A549 (cell line): ENCODE data around the gene NRXN3. TPM values are rescaled to one million over a fixed set of nuclear protein-coding genes. Genes with fewer than 3 reads are reported as not detected.

Experiments used
- ATAC-seq, 2 experiments: fragments of 200-7000 bp in 1 of 2; fragments of >200 bp in 1 of 2; cut with Nextera tagmentation in 1 of 2; cut with Tn5 transposase in 1 of 2; 3 replicates each; pipeline versions ENCODE4 v1.8.0 to v1.9.1; 2018 to 2020; ENCODE audit warnings: mild to moderate bottlenecking in 1 of 2, moderate library complexity in 1 of 2
- CTCF ChIA-PET: fragments of 300-600 bp; sonication (Branson Sonifier 250); formaldehyde crosslinking; extraction: SDS; loops from one replicate; lab custom pipeline; 2021; ENCODE audit warnings: antibody characterized with exemption, inconsistent platforms; lab: Yijun Ruan, JAX
- POLR2A ChIA-PET: fragments of 350-600 bp; formaldehyde crosslinking; extraction: SDS; loops from one replicate; lab custom pipeline; 2021; ENCODE audit warnings: antibody characterized with exemption, inconsistent platforms; lab: Yijun Ruan, JAX
- DNase-seq, 2 experiments: peaks; one replicate each; pipeline versions ENCODE4 v3.0.0 to v3.0.0-alpha.2; 2011 to 2016; ENCODE audit warnings: low read depth in 1 of 2, low spot score in 1 of 2
- FAIRE-seq: peaks from 2 replicates; lab custom pipeline; 2011; peaks lifted over from hg19 to GRCh38; lab: Jason Lieb, UNC
- H3K27ac ChIP-seq, 2 experiments: fragments of >200 bp; sonication (Bioruptor Twin); formaldehyde crosslinking; 3 replicates each; pipeline ENCODE4 v1.5.1; 2016 to 2017
- H3K4me1 ChIP-seq: fragments of >200 bp; sonication (Bioruptor Twin); formaldehyde crosslinking; 3 replicates; pipeline ENCODE4 v1.6.1; 2016
- H3K4me2 ChIP-seq: fragments of >200 bp; sonication (Bioruptor Twin); formaldehyde crosslinking; 3 replicates; pipeline ENCODE4 v1.6.1; 2016
- H3K4me3 ChIP-seq: fragments of >200 bp; sonication (Bioruptor Twin); formaldehyde crosslinking; 3 replicates; pipeline ENCODE4 v1.5.1; 2016
- H3K9me3 ChIP-seq: fragments of >200 bp; sonication (Bioruptor Twin); formaldehyde crosslinking; 3 replicates; pipeline ENCODE4 v1.6.1; 2016
- ATOH8 ChIP-seq: fragments of 250-450 bp; sonication (Bioruptor Pico); IDR thresholded peaks from 2 replicates; pipeline ENCODE4 v1.5.0; 2020; ENCODE audit warnings: low read depth, mild to moderate bottlenecking, moderate library complexity
- BCL3 ChIP-seq: fragments of >200 bp; sonication (Bioruptor Twin); formaldehyde crosslinking; IDR thresholded peaks from 3 replicates; pipeline ENCODE4 v1.6.1; 2016
- CBX2 ChIP-seq: fragments of 200-600 bp; sonication (generic); IDR thresholded peaks from 2 replicates; pipeline ENCODE4 v1.6.1; 2016; ENCODE audit warnings: low read depth, mild to moderate bottlenecking, borderline replicate concordance
- CBX8 ChIP-seq: fragments of 200-600 bp; sonication (generic); IDR thresholded peaks from 2 replicates; pipeline ENCODE4 v1.6.1; 2016
- CEBPB ChIP-seq, 2 experiments: fragments of >200 bp in 1 of 2; sonication (Bioruptor Twin) in 1 of 2; formaldehyde crosslinking in 1 of 2; IDR thresholded peaks; 2 replicates each; pipeline ENCODE4 v1.6.1; 2012 to 2016
- CHD2 ChIP-seq: fragments of 150-350 bp; IDR thresholded peaks from 2 replicates; pipeline ENCODE4 v1.6.1; 2014; ENCODE audit warnings: low read length; ENCODE audit not compliant: partially characterized antibody
- CTCF ChIP-seq: fragments of >200 bp; sonication (Bioruptor Twin); formaldehyde crosslinking; IDR thresholded peaks from 3 replicates; pipeline ENCODE4 v1.5.1; 2016
- E2F6 ChIP-seq: IDR thresholded peaks from 2 replicates; pipeline ENCODE4 v1.6.1; 2012; ENCODE audit warnings: low read depth, borderline replicate concordance
- EHF ChIP-seq: fragments of 250-450 bp; sonication (Bioruptor Pico); IDR thresholded peaks from 2 replicates; pipeline ENCODE4 v1.5.0; 2020; ENCODE audit warnings: mild to moderate bottlenecking
- EHMT2 ChIP-seq: fragments of 200-600 bp; sonication (generic); IDR thresholded peaks from 2 replicates; pipeline ENCODE4 v1.6.1; 2016; ENCODE audit warnings: antibody characterized with exemption, low read depth, mild to moderate bottlenecking, moderate library complexity
- FOSB ChIP-seq: fragments of 250-450 bp; sonication (Bioruptor Pico); IDR thresholded peaks from 2 replicates; pipeline ENCODE4 v1.5.0; 2020; ENCODE audit warnings: mild to moderate bottlenecking, moderate library complexity
- FOXS1 ChIP-seq: fragments of 250-450 bp; sonication (Bioruptor Pico); IDR thresholded peaks from 2 replicates; pipeline ENCODE4 v1.5.0; 2020; ENCODE audit warnings: mild to moderate bottlenecking, moderate library complexity
- GATA3 ChIP-seq: IDR thresholded peaks from 2 replicates; pipeline ENCODE4 v1.6.1; 2012; ENCODE audit warnings: borderline replicate concordance
- HDAC2 ChIP-seq: fragments of 200-600 bp; sonication (generic); IDR thresholded peaks from 2 replicates; pipeline ENCODE4 v1.6.1; 2016
- HEYL ChIP-seq: fragments of 250-450 bp; sonication (Bioruptor Pico); IDR thresholded peaks from 2 replicates; pipeline ENCODE4 v1.8.0; 2021; ENCODE audit warnings: mild to moderate bottlenecking, moderate library complexity
- HOXA7 ChIP-seq: fragments of 250-450 bp; sonication (Bioruptor Pico); IDR thresholded peaks from 2 replicates; pipeline ENCODE4 v1.5.0; 2020; ENCODE audit warnings: mild to moderate bottlenecking, moderate library complexity
- HOXB13 ChIP-seq: fragments of 250-450 bp; sonication (Bioruptor Pico); IDR thresholded peaks from 2 replicates; pipeline ENCODE4 v1.5.0; 2020; ENCODE audit warnings: low read depth, mild to moderate bottlenecking, moderate library complexity
- HOXB5 ChIP-seq: fragments of 250-450 bp; sonication (Bioruptor Pico); IDR thresholded peaks from 2 replicates; pipeline ENCODE4 v1.5.0; 2020; ENCODE audit warnings: mild to moderate bottlenecking, moderate library complexity
- JUNB ChIP-seq: fragments of >200 bp; sonication (Bioruptor Twin); formaldehyde crosslinking; IDR thresholded peaks from 2 replicates; pipeline ENCODE4 v1.6.1; 2016
- KDM1A ChIP-seq: fragments of 200-600 bp; sonication (generic); IDR thresholded peaks from 2 replicates; pipeline ENCODE4 v1.6.1; 2016; ENCODE audit warnings: low read depth, mild to moderate bottlenecking
- KDM5A ChIP-seq: fragments of 200-600 bp; sonication (generic); IDR thresholded peaks from 2 replicates; pipeline ENCODE4 v1.6.1; 2016; ENCODE audit warnings: antibody characterized with exemption, mild to moderate bottlenecking
- MAFK ChIP-seq: fragments of 450-650 bp; IDR thresholded peaks from 2 replicates; pipeline ENCODE4 v1.6.1; 2014; ENCODE audit not compliant: partially characterized antibody
- MAX ChIP-seq: IDR thresholded peaks from 2 replicates; pipeline ENCODE4 v1.6.1; 2012
- MAZ ChIP-seq: fragments of 150-350 bp; IDR thresholded peaks from 2 replicates; pipeline ENCODE4 v1.6.1; 2014; ENCODE audit warnings: antibody characterized with exemption, low read depth, low read length, borderline replicate concordance
- MYC ChIP-seq: IDR thresholded peaks from 2 replicates; pipeline ENCODE4 v1.6.1; 2012; ENCODE audit warnings: mild to moderate bottlenecking, inconsistent platforms, low read length, improper control_type of control experiment, borderline replicate concordance
- PHF8 ChIP-seq: fragments of 200-600 bp; sonication (generic); IDR thresholded peaks from 2 replicates; pipeline ENCODE4 v1.6.1; 2016; ENCODE audit warnings: low read depth, mild to moderate bottlenecking, antibody characterized with exemption, moderate library complexity, borderline replicate concordance
- POLR2A ChIP-seq: IDR thresholded peaks from 2 replicates; pipeline ENCODE4 v1.6.1; 2012; ENCODE audit warnings: mild to moderate bottlenecking, low read length
- RFX5 ChIP-seq: fragments of 450-650 bp; IDR thresholded peaks from 2 replicates; pipeline ENCODE4 v1.7.1; 2014; ENCODE audit warnings: antibody characterized with exemption, mild to moderate bottlenecking, moderate library complexity
- SREBF2 ChIP-seq: fragments of 450-650 bp; IDR thresholded peaks from 2 replicates; pipeline ENCODE4 v1.6.1; 2014; ENCODE audit warnings: mild to moderate bottlenecking, moderate library complexity
- TP53 ChIP-seq: fragments of 250-450 bp; sonication (Bioruptor Pico); IDR thresholded peaks from 2 replicates; pipeline ENCODE4 v1.5.0; 2021; ENCODE audit warnings: mild to moderate bottlenecking, moderate library complexity
- USF2 ChIP-seq: fragments of 450-650 bp; IDR thresholded peaks from 2 replicates; pipeline ENCODE4 v1.6.1; 2014; ENCODE audit warnings: antibody characterized with exemption
- ZFP36 ChIP-seq: fragments of 450-650 bp; IDR thresholded peaks from 2 replicates; pipeline ENCODE4 v1.6.1; 2014; ENCODE audit warnings: borderline replicate concordance; ENCODE audit not compliant: partially characterized antibody
- WGBS: methylation state at CpG from one replicate; pipeline ENCODE4 v1.1.6; 2017; ENCODE audit errors: missing lambda C conversion rate; 5-methylcytosine and 5-hydroxymethylcytosine counted together
- polyA plus RNA-seq, 4 experiments: library from polyadenylated mRNA; depleted of rRNA in 3 of 4; stranded (reverse); fragments of >200 nt; fragmentation: RNase III in 1 of 4; extraction: RNeasy Plus Mini Kit Qiagen cat#74134 plus additional on column Dnase treatment in 1 of 4; gene quantifications; 2 replicates in 3 of 4; 3 replicates in 1 of 4; pipeline ENCODE4 v1.2.3, GENCODE V29; 2011 to 2017

The NRXN3 gene
- polyA plus RNA-seq, 2 of the 4 experiments (the other 2 are of a cell fraction) = 0.62 to 2.3 TPM

GRCh38 chr14:79144896-79145295, 974.7 kb downstream of the NRXN3 start:
- DNase-seq (no peak), ATAC-seq (no peak), FAIRE-seq (no peak)
- Histone ChIP-seq H3K4me3 (no peak overlapping the region), H3K27ac (no peak overlapping the region)
- POLR2A ChIA-PET = no interaction called here
- TF ChIP-seq MYC (no peak), MAFK (no peak), HOXA7 (CRISPR knock-in tag) (no peak), CTCF (no peak), E2F6 (no peak), FOXS1 (CRISPR knock-in tag) (no peak), TP53 (CRISPR knock-in tag) (no peak), KDM1A (no peak), CEBPB (IDR thresholded peaks at IDR 0.05) (no peak), SREBF2 (no peak), ATOH8 (CRISPR knock-in tag) (no peak), KDM5A (no peak), CBX8 (no peak), POLR2A (no peak), ZFP36 (no peak), CBX2 (no peak), GATA3 (no peak)
- TF ChIP-seq, all 56 proteins: peak for 0
- 2% methylated on average over 3 of the region's 3 CpGs for WGBS
- Histone ChIP-seq H3K9me3 (no peaks in the 10 kb centered on the region), H3K4me2 (no peak overlapping the region), H3K4me1 (no peaks in the 10 kb centered on the region)
- CTCF ChIA-PET = no interaction called here

- ChIA-PET CTCF (no interaction called here), POLR2A (no interaction called here)
- no peak for FAIRE-seq
- no peak for ATAC-seq
- Histone ChIP-seq H3K4me3 (no peak overlapping the region), H3K4me1 (no peaks in the 10 kb centered on the region), H3K9me3 (no peaks in the 10 kb centered on the region), H3K27ac (no peak overlapping the region), H3K4me2 (no peak overlapping the region)
- 0% methylated on average over 1 of the region's 1 CpG for WGBS
- DNase-seq = no peak
- TF ChIP-seq CEBPB (IDR thresholded peaks at IDR 0.05) = no peak
- no peak for TF ChIP-seq HOXA7 (CRISPR knock-in tag)
- TF ChIP-seq MAZ = no peak
- no peak for TF ChIP-seq FOXS1 (CRISPR knock-in tag)
- TF ChIP-seq RFX5 = no peak
- no peak for TF ChIP-seq CHD2
- no peak for TF ChIP-seq HOXB13
- TF ChIP-seq JUNB = no peak
- TF ChIP-seq BCL3 = no peak
- TF ChIP-seq HDAC2 = no peak
- TF ChIP-seq USF2 = no peak
- no peak for TF ChIP-seq SREBF2
- TF ChIP-seq HEYL (CRISPR knock-in tag) = no peak
- TF ChIP-seq EHF (CRISPR knock-in tag) = no peak
- TF ChIP-seq EHMT2 = no peak
- TF ChIP-seq MAX = no peak
- no peak for TF ChIP-seq HOXB5
- TF ChIP-seq FOSB = no peak
- no peak for TF ChIP-seq PHF8
These were observed 980.1 kb downstream of the NRXN3 start for GRCh38 chr14:79150226-79150625.
